H9 (cell line): Measurements from ENCODE around the gene KLHL13. TPM values are rescaled to one million over a fixed set of nuclear protein-coding genes. Genes with fewer than 3 reads are reported as not detected.
"Not testable (repeated sequence)": the region's sequence is repeated elsewhere in the genome, so short reads cannot be mapped to it uniquely, and the experiment has no call there.

ENCODE experiments used
- DNase-seq: peaks from one replicate; pipeline ENCODE4 v3.0.0-alpha.2; 2017
- H2AFZ ChIP-seq: one replicate; pipeline ENCODE4 v1.6.1; 2013; ENCODE audit warnings: mild to moderate bottlenecking, low read length, control low read depth, moderate library complexity
- H2AK5ac ChIP-seq: 2 replicates; pipeline ENCODE4 v1.6.1; 2013; ENCODE audit warnings: low read length, control low read depth, mixed read lengths; ENCODE audit not compliant: insufficient read length
- H2BK120ac ChIP-seq: one replicate; pipeline ENCODE4 v1.6.1; 2013; ENCODE audit warnings: low read depth, mild to moderate bottlenecking, low read length, control low read depth, inconsistent platforms; ENCODE audit not compliant: poor library complexity, severe bottlenecking
- H2BK12ac ChIP-seq: 2 replicates; pipeline ENCODE4 v1.6.1; 2013; ENCODE audit warnings: low read length, control low read depth, mixed read lengths, low read depth; ENCODE audit not compliant: insufficient read length
- H2BK15ac ChIP-seq: 2 replicates; pipeline ENCODE4 v1.6.1; 2013; ENCODE audit warnings: low read depth, low read length, control low read depth
- H2BK20ac ChIP-seq: one replicate; pipeline ENCODE4 v1.6.1; 2013; ENCODE audit warnings: low read depth, mild to moderate bottlenecking, low read length, control low read depth, inconsistent platforms; ENCODE audit not compliant: poor library complexity, severe bottlenecking
- H2BK5ac ChIP-seq: 2 replicates; pipeline ENCODE4 v1.6.1; 2013; ENCODE audit warnings: low read length, control low read depth, mixed read lengths; ENCODE audit not compliant: insufficient read length
- H3K14ac ChIP-seq: 2 replicates; pipeline ENCODE4 v1.6.1; 2013; ENCODE audit warnings: low read length, control low read depth; ENCODE audit not compliant: insufficient read depth
- H3K18ac ChIP-seq: 2 replicates; pipeline ENCODE4 v1.6.1; 2013; ENCODE audit warnings: low read depth, mild to moderate bottlenecking, mixed read lengths, low read length, control low read depth; ENCODE audit not compliant: insufficient read length
- H3K23ac ChIP-seq: 2 replicates; pipeline ENCODE4 v1.6.1; 2013; ENCODE audit warnings: low read length, control low read depth, mixed read lengths, low read depth; ENCODE audit not compliant: insufficient read length
- H3K23me2 ChIP-seq: 2 replicates; pipeline ENCODE4 v1.6.1; 2013; ENCODE audit warnings: low read depth, mild to moderate bottlenecking, mixed read lengths, low read length, control low read depth; ENCODE audit not compliant: insufficient read length, poor library complexity, severe bottlenecking
- H3K27ac ChIP-seq: 2 replicates; pipeline ENCODE4 v1.5.1; 2013; ENCODE audit warnings: low read length, control low read depth, mixed read lengths, low read depth; ENCODE audit not compliant: insufficient read length
- H3K27me3 ChIP-seq: 2 replicates; pipeline ENCODE4 v1.6.1; 2013; ENCODE audit warnings: low read length, control low read depth, inconsistent platforms; ENCODE audit not compliant: insufficient read depth
- H3K4ac ChIP-seq: 2 replicates; pipeline ENCODE4 v1.6.1; 2013; ENCODE audit warnings: low read depth, mild to moderate bottlenecking, control low read depth, inconsistent platforms, low read length, moderate library complexity
- H3K4me1 ChIP-seq: 2 replicates; pipeline ENCODE4 v1.6.1; 2013; ENCODE audit warnings: low read length, control low read depth, inconsistent platforms; ENCODE audit not compliant: insufficient read depth
- H3K4me2 ChIP-seq: 2 replicates; pipeline ENCODE4 v1.6.1; 2013; ENCODE audit warnings: low read length, control low read depth, mixed read lengths; ENCODE audit not compliant: insufficient read length, insufficient read depth
- H3K56ac ChIP-seq: 2 replicates; pipeline ENCODE4 v1.6.1; 2013; ENCODE audit warnings: low read depth, mild to moderate bottlenecking, mixed read lengths, low read length, control low read depth; ENCODE audit not compliant: insufficient read length
- H3K79me1 ChIP-seq: 2 replicates; pipeline ENCODE4 v1.6.1; 2013; ENCODE audit warnings: low read depth, mild to moderate bottlenecking, moderate library complexity, low read length, control low read depth, inconsistent platforms; ENCODE audit not compliant: insufficient read depth, poor library complexity, severe bottlenecking
- H3K79me2 ChIP-seq: 2 replicates; pipeline ENCODE4 v1.6.1; 2013; ENCODE audit warnings: low read length, control low read depth, inconsistent platforms; ENCODE audit not compliant: insufficient read depth
- H3K9ac ChIP-seq: 2 replicates; pipeline ENCODE4 v1.6.1; 2013; ENCODE audit warnings: low read length, control low read depth, mixed read lengths; ENCODE audit not compliant: insufficient read length; ENCODE audit errors: extremely low read depth
- H3K9me3 ChIP-seq: one replicate; pipeline ENCODE4 v1.6.1; 2013; ENCODE audit warnings: low read depth, low read length, inconsistent platforms; ENCODE audit not compliant: control insufficient read depth
- H3T11ph ChIP-seq: one replicate; pipeline ENCODE4 v1.6.1; 2013; ENCODE audit warnings: mild to moderate bottlenecking, low read length, control low read depth, inconsistent platforms
- H4K20me1 ChIP-seq: one replicate; pipeline ENCODE4 v1.6.1; 2013; ENCODE audit not compliant: control insufficient read depth, insufficient read length, insufficient read depth
- H4K5ac ChIP-seq: 2 replicates; pipeline ENCODE4 v1.6.1; 2013; ENCODE audit warnings: low read depth, mild to moderate bottlenecking, mixed read lengths, low read length, control low read depth; ENCODE audit not compliant: insufficient read length
- H4K8ac ChIP-seq: replicated peaks from 2 replicates; pipeline ENCODE4 v1.6.1; 2013; ENCODE audit warnings: low read length, control low read depth, mixed read lengths, low read depth; ENCODE audit not compliant: insufficient read length
- H4K91ac ChIP-seq: 2 replicates; pipeline ENCODE4 v1.6.1; 2013; ENCODE audit warnings: low read depth, mild to moderate bottlenecking, moderate library complexity, mixed read lengths, low read length, control low read depth; ENCODE audit not compliant: insufficient read length
- H3K27ac Mint-ChIP-seq, 3 experiments: 2 replicates in 2 of 3; 3 replicates in 1 of 3; pipeline ENCODE4 v1.8.0; 2020 to 2021; ENCODE audit warnings: mixed read lengths in 3 of 3, mild to moderate bottlenecking in 1 of 3, moderate library complexity in 1 of 3
- H3K27me3 Mint-ChIP-seq: 2 replicates; pipeline ENCODE4 v1.8.0; 2021; ENCODE audit warnings: low read depth, mild to moderate bottlenecking, moderate library complexity, mixed read lengths
- H3K36me3 Mint-ChIP-seq, 3 experiments: 2 replicates in 2 of 3; 3 replicates in 1 of 3; pipeline ENCODE4 v1.8.0; 2020 to 2021; ENCODE audit warnings: low read depth in 3 of 3, mixed read lengths in 3 of 3; ENCODE audit not compliant: insufficient read depth in 1 of 3
- H3K4me1 Mint-ChIP-seq, 2 experiments: 2 replicates each; pipeline ENCODE4 v1.8.0; 2020; ENCODE audit warnings: mixed read lengths in 2 of 2
- H3K4me3 Mint-ChIP-seq, 2 experiments: 2 replicates in 1 of 2; 3 replicates in 1 of 2; pipeline ENCODE4 v1.8.0; 2020 to 2021; ENCODE audit warnings: mild to moderate bottlenecking in 2 of 2, mixed read lengths in 2 of 2, moderate library complexity in 1 of 2
- H3K9me3 Mint-ChIP-seq, 2 experiments: 2 replicates in 1 of 2; 3 replicates in 1 of 2; pipeline ENCODE4 v1.8.0; 2020; ENCODE audit warnings: mild to moderate bottlenecking in 2 of 2, mixed read lengths in 2 of 2, moderate library complexity in 1 of 2
- WGBS: extraction: QIAGEN DNeasy Blood & Tissue Kit; methylation state at CpG from one replicate; pipeline ENCODE4 v1.1.7; 2013; ENCODE audit warnings: missing lambda C conversion rate, low lambda C conversion rate, mixed read lengths; ENCODE audit not compliant: insufficient read length; ENCODE audit errors: extremely low coverage; 5-methylcytosine and 5-hydroxymethylcytosine counted together
- total RNA-seq: library from RNA; stranded (reverse); gene quantifications from 2 replicates; pipeline ENCODE4 v1.2.1, GENCODE V29; 2021
- TF ChIP-seq, protein P1 (sequence below): fragments of 200-600 bp; sonication (generic); conservative IDR thresholded peaks from 3 replicates; pipeline ENCODE4 v1.8.0; 2021; ENCODE audit warnings: antibody characterized with exemption, mild to moderate bottlenecking

The KLHL13 gene
- total RNA-seq, 1 experiment from 2014 or later, result 4.1 TPM

DNA sequence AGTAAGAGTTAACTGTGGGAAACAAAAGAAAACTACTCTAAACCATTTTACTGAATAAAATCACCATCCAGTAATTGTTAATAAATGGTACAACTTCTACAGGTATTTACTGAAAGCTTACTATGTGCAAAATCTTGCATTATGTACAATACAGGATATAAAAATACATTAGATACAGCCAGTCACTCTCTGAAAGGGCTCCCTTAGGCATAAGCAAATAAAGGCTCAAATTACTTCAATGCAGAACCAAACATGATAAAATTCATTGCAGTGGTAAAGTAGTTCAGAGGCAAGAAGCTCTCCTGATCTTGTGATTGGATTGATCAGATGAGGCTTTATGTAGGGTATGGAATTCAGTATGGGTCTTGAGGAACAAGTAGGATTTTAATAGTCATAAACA is 100.2 kb downstream of the KLHL13 start:
- H3K4me1 ChIP-seq, result no peaks in the 10 kb centered on the region
- H4K20me1 ChIP-seq, result no peaks in the 10 kb centered on the region
- TF ChIP-seq, protein P1, sequence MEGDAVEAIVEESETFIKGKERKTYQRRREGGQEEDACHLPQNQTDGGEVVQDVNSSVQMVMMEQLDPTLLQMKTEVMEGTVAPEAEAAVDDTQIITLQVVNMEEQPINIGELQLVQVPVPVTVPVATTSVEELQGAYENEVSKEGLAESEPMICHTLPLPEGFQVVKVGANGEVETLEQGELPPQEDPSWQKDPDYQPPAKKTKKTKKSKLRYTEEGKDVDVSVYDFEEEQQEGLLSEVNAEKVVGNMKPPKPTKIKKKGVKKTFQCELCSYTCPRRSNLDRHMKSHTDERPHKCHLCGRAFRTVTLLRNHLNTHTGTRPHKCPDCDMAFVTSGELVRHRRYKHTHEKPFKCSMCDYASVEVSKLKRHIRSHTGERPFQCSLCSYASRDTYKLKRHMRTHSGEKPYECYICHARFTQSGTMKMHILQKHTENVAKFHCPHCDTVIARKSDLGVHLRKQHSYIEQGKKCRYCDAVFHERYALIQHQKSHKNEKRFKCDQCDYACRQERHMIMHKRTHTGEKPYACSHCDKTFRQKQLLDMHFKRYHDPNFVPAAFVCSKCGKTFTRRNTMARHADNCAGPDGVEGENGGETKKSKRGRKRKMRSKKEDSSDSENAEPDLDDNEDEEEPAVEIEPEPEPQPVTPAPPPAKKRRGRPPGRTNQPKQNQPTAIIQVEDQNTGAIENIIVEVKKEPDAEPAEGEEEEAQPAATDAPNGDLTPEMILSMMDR, result no peak
- no peak overlapping the region for H3K23ac ChIP-seq
- H3K79me1 ChIP-seq, result no peaks in the 10 kb centered on the region
- no peak overlapping the region for H2BK5ac ChIP-seq
- no peak overlapping the region for H4K5ac ChIP-seq
- no peak overlapping the region for H4K8ac ChIP-seq
- H3K9ac ChIP-seq, result no peak overlapping the region
- no peak overlapping the region for H3K4me3 Mint-ChIP-seq
- H2BK12ac ChIP-seq, result no peak overlapping the region
- H3K36me3 Mint-ChIP-seq, result peaks cover 6 to 8% (median 8%) of the 10 kb centered on the region in 3 experiments; a peak in 6 of 7 replicates
- H3K18ac ChIP-seq, result no peak overlapping the region
- H2AK5ac ChIP-seq, result no peak overlapping the region
- peaks cover 28 to 59% of the 10 kb centered on the region in 2 experiments for H3K9me3 Mint-ChIP-seq
- H2BK20ac ChIP-seq, result no peak overlapping the region
- no peak overlapping the region for H2BK15ac ChIP-seq
- H2BK120ac ChIP-seq, result no peak overlapping the region
- no peak overlapping the region for H3K14ac ChIP-seq
- no peak overlapping the region for H3K27ac ChIP-seq
- no peaks in the 10 kb centered on the region for H3K23me2 ChIP-seq
- no peak overlapping the region for H3T11ph ChIP-seq
- no peak for DNase-seq
- no peaks in the 10 kb centered on the region for H3K27me3 ChIP-seq
- H3K9me3 ChIP-seq, result peaks cover 12% of the 10 kb centered on the region
- H3K56ac ChIP-seq, result no peak overlapping the region
- H3K4me2 ChIP-seq, result no peak overlapping the region
- H4K91ac ChIP-seq, result no peak overlapping the region
- H3K4ac ChIP-seq, result no peak overlapping the region
- no peaks in the 10 kb centered on the region for H3K79me2 ChIP-seq
- no peak overlapping the region for H3K27ac Mint-ChIP-seq
- H2AFZ ChIP-seq, result no peak overlapping the region
- H3K27me3 Mint-ChIP-seq, result no peaks in the 10 kb centered on the region
- no peaks in the 10 kb centered on the region for H3K4me1 Mint-ChIP-seq

DNA sequence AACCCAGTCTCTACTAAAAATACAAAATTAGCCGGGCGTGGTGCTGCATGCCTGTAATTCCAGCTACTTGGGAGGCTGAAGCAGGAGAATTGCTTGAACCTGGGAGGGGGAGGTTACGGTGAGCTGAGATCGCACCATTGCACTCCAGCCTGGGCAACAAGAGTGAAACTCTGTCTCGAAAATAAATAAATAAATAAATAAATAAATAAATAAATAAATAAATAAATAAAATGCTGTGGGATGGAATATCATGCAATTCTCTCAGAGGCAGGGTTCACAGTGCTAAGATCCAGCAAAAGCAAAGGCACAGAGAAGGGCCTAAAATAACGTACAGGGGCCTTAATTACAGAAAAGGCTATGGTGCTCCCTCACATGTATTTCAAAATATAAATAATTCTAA is 114.2 kb downstream of the KLHL13 start:
- H3K14ac ChIP-seq, H3K23ac ChIP-seq, H3K27ac ChIP-seq, H3K27ac Mint-ChIP-seq, H3K4ac ChIP-seq, H3K27me3 Mint-ChIP-seq, H3K9ac ChIP-seq, H2BK5ac ChIP-seq, H3K56ac ChIP-seq, H2BK120ac ChIP-seq, H3K23me2 ChIP-seq, H4K5ac ChIP-seq, H2AFZ ChIP-seq, H3K4me3 Mint-ChIP-seq, H3K79me1 ChIP-seq, H3K4me1 ChIP-seq, H3K4me2 ChIP-seq, H2BK20ac ChIP-seq, H2BK15ac ChIP-seq, H4K20me1 ChIP-seq, DNase-seq, H3K36me3 Mint-ChIP-seq, H3K79me2 ChIP-seq, H3K4me1 Mint-ChIP-seq, H4K8ac ChIP-seq, H2BK12ac ChIP-seq, H3T11ph ChIP-seq, H3K18ac ChIP-seq, H4K91ac ChIP-seq, H2AK5ac ChIP-seq, H3K27me3 ChIP-seq: not testable (repeated sequence)
- H3K9me3 Mint-ChIP-seq, result peaks cover 2 to 34% of the 10 kb centered on the region in 2 experiments; a peak in 3 of 5 replicates
- WGBS, result no CpG with 5 or more reads among the region's 6 CpGs
- peaks cover 18% of the 10 kb centered on the region for H3K9me3 ChIP-seq
